ENCODE data around the gene GRIN2C.
A peak's percentile ranks its signal among the peaks of the same experiment; 100 is the strongest.

The GRIN2C gene

GRCh38 chr17:74842599-74843351 lies 16.9 kb downstream of the GRIN2C start:
- no peaks in the 10 kb centered on the region for H3K9me3 ChIP-seq (ENCODE audit: control insufficient read depth, insufficient read depth, low read depth, low read length)
- CTCF ChIA-PET = interaction anchor here (0.6 to 19.0 kb wide), 20 partner anchors 8 to 522 kb away, joined by 3 to 239 read pairs (median 5); partner anchors contain the start of gene GRIN2C
- H3K27ac ChIP-seq (ENCODE audit: extremely low read depth, low read depth, low read length) = peak overlapping the region; percentile 46; the same call in 1 of the 2 replicates
- POLR2A ChIA-PET = interaction anchor here (0.6 to 1.8 kb wide), 9 partner anchors 10 to 284 kb away, joined by 3 to 15 read pairs (median 5); partner anchors contain the start of genes FDXR and NAT9
- peaks cover 0 to 2% of the 10 kb centered on the region in 2 experiments; a peak in 1 of 3 replicates for H3K36me3 ChIP-seq (ENCODE audit: control insufficient read depth in 2 of 2, insufficient read depth in 1 of 2, low read length in 2 of 2)
- H3K4me1 ChIP-seq (ENCODE audit: control insufficient read depth, insufficient read depth, low read length) = 0 out of 2 replicates have a peak, but pooled peaks cover 3% of the 10 kb centered on the region
- H3K4me3 ChIP-seq (ENCODE audit: low read depth, low read length) = peak overlapping the region; percentile 27
- no peak for TF ChIP-seq ZNF626 (tag by site-specific recombination; IDR thresholded peaks at IDR 0.05)
- TF ChIP-seq ZFP41 (tag by site-specific recombination; IDR thresholded peaks at IDR 0.05; ENCODE audit: borderline replicate concordance) = no peak
- no peak for TF ChIP-seq ZNF558 (tag by site-specific recombination; IDR thresholded peaks at IDR 0.05)
- TF ChIP-seq ZNF596 (tag by site-specific recombination; IDR thresholded peaks at IDR 0.05) = peak; percentile 49; the same call in 1 of the 2 replicates
- TF ChIP-seq SP7 (tag by site-specific recombination; IDR thresholded peaks at IDR 0.05) = no peak
- 0 out of 2 replicates have a peak, but pooled peaks have one; percentile 13 for TF ChIP-seq SP3 (tag by site-specific recombination; IDR thresholded peaks at IDR 0.05)
- TF ChIP-seq ZBTB26 (tag by site-specific recombination; optimal IDR thresholded peaks at IDR 0.05) = peak; percentile 35
- TF ChIP-seq PATZ1 (tag by site-specific recombination; IDR thresholded peaks at IDR 0.05) = peak; percentile 86
- TF ChIP-seq ZNF157 (tag by site-specific recombination; IDR thresholded peaks at IDR 0.05) = no peak
- TF ChIP-seq ZNF24 (tag by site-specific recombination; IDR thresholded peaks at IDR 0.05) = no peak
- TF ChIP-seq ZNF398 (tag by site-specific recombination; IDR thresholded peaks at IDR 0.05) = peak; percentile 31; the same call in 1 of the 2 replicates
- peak; percentile 56 for TF ChIP-seq GLIS1 (tag by site-specific recombination; IDR thresholded peaks at IDR 0.05)
- no peak for TF ChIP-seq ZNF302 (tag by site-specific recombination; IDR thresholded peaks at IDR 0.05; ENCODE audit: low read depth)
- TF ChIP-seq ZNF645 (tag by site-specific recombination; IDR thresholded peaks at IDR 0.05) = no peak
- no peak for TF ChIP-seq ZNF404 (tag by site-specific recombination; IDR thresholded peaks at IDR 0.05)
- TF ChIP-seq ZNF792 (tag by site-specific recombination; IDR thresholded peaks at IDR 0.05) = no peak
- TF ChIP-seq ZNF19 (tag by site-specific recombination; IDR thresholded peaks at IDR 0.05; ENCODE audit: low read depth) = no peak
- TF ChIP-seq ZSCAN30 (tag by site-specific recombination; IDR thresholded peaks at IDR 0.05) = 0 out of 2 replicates have a peak, but pooled peaks have one; percentile 37
- TF ChIP-seq MZF1 (tag by site-specific recombination; IDR thresholded peaks at IDR 0.05; ENCODE audit: borderline replicate concordance) = peak; percentile 36; the same call in 1 of the 2 replicates
- peak; percentile 56; the same call in 1 of the 2 replicates for TF ChIP-seq ZBTB20 (tag by site-specific recombination; IDR thresholded peaks at IDR 0.05)
- TF ChIP-seq GLIS2 (tag by site-specific recombination; IDR thresholded peaks at IDR 0.05) = peak; percentile 93
- TF ChIP-seq ZNF350 (tag by site-specific recombination; IDR thresholded peaks at IDR 0.05) = no peak
- 0 out of 2 replicates have a peak, but pooled peaks have one; percentile 53 for TF ChIP-seq ZNF660 (tag by site-specific recombination; IDR thresholded peaks at IDR 0.05)
- no peak for TF ChIP-seq SCRT1 (tag by site-specific recombination; IDR thresholded peaks at IDR 0.05; ENCODE audit: borderline replicate concordance)
- no peak for TF ChIP-seq YY1 (tag by site-specific recombination; IDR thresholded peaks at IDR 0.05)
- TF ChIP-seq ZNF76 (tag by site-specific recombination; IDR thresholded peaks at IDR 0.05; ENCODE audit: borderline replicate concordance, low read depth) = 0 out of 2 replicates have a peak, but pooled peaks have one; percentile 25
- TF ChIP-seq ZEB2 (tag by site-specific recombination; IDR thresholded peaks at IDR 0.05) = no peak
- TF ChIP-seq SP2 (tag by site-specific recombination; IDR thresholded peaks at IDR 0.05) = no peak
- peak; percentile 78; the same call in 1 of the 2 replicates for TF ChIP-seq HIC1 (tag by site-specific recombination; IDR thresholded peaks at IDR 0.05)

Measured in HEK293 (cell line).